Right forelimb (tissue), 1 donor: ENCODE data around the gene SYTL3.
A peak's percentile ranks its signal among the peaks of the same experiment; 100 is the strongest.

Experiments used
- DNase-seq: peaks from one replicate; pipeline ENCODE4 v3.0.0-alpha.2; 2018

The SYTL3 gene

DNA sequence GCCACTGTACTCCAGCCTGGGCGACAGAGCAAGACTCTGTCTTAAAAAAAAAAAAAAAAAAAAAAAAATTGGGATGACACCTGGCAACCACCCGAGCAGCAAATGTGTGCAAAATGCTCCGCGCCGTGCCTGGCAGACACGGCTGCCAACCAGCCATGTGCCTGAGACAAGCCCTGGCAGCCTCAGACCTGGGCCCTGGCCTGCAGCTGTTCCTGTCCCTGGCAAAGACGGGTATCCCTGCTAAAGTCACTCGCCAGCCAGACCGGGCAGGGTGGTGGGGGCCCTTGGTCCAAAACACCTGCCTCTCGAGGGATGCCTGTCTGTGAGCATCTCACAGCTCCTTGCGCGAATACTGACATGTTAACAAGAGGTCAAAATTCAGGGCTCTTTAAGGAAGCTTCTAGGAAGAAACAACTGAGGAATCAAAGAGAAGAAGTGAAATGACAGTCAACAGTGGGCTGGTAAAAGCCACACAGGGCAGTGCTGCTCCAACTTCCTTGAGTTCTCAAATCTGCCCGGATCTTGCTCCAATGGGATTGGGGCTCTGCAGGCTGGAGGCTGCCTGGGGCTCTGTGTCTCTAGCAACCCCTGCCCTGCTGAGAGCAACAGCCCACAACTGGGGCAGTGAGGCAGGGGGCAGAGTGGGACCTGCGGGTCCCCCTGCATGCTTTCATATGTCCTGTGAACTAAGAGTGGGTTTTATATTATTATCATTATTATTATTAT lies 53.4 kb downstream of the SYTL3 start:
- DNase-seq: peak; percentile 58

DNA sequence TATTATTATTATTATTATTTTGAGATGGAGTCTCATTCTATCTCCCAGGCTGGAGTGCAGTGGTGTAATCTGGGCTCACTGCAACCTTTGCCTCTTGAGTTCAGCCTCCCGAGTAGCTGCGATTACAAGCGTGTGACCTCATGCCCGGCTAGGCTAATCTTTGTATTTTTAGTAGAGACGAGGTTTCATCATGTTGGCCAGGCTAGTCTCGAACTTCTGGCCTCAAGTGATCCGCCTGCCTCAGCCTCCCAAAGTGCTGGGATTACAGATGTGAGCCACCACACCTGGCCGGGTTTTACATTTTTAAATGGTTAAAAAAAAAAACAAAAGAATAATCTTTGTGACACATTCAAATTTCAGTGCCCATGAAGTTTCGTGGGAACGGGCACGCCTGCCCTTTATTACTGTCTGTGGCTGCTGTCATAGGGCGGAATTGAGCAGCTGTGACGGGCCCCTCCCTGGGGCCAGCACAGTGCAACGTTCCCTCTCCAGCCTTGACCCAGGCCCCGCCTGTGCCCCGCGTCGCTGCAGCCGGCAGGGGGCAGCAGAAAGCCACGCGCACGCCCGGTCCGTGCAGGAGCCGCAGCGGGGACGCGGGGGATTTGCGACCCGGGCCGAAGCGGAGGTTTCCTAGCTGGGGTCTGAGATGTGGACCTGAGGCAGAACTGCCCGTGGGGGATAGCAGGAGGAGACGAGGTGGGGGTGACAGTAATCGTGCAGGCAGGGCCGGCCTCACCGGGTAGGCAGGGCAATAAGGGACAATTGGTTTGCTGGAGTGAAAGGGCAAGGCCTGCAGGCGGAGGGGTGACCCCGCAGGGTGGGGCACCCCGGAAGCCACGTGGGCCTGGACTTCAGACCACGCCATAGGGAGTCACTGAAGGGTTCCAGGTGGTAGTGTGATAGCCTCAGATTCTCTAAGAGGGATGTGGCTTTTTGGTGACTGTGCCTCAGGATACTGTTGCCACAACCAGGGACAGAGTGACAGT lies 54.3 kb downstream of the SYTL3 start:
- peak; percentile 89 for DNase-seq

DNA sequence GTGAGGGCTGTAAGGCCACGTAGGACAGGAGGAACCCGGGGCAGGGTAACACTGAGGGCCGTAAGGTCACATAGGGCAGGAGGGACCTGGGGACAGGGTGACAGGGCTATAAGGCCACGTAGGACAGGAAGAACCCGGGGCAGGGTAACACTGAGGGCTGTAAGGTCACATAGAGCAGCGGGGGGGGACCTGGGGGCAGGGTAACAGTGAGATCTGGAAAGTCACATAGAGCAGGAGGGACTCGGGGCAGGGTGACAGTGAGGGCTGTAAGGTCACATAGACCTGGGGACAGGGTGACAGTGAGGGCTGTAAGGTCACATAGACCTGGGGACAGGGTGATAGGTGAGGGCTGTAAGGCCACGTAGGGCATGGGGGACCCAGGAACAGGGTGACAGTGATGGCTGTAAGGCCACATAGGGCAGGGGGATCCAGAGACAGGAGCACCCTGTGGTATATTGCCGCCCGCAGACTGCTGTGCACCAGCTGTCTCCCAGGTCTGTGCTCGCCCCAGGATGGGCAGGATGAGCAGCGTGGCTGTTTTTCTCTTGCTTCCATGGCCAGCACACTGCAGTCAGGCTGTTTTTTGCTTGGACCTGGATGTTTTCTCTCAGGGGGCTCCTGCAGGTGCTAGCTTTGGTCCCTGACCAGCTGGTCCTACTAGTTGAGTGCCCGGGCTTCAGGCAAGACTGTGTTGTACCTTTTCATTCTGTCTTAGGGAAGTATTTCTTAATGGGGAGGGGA lies 55.7 kb downstream of the SYTL3 start:
- DNase-seq: no peak

DNA sequence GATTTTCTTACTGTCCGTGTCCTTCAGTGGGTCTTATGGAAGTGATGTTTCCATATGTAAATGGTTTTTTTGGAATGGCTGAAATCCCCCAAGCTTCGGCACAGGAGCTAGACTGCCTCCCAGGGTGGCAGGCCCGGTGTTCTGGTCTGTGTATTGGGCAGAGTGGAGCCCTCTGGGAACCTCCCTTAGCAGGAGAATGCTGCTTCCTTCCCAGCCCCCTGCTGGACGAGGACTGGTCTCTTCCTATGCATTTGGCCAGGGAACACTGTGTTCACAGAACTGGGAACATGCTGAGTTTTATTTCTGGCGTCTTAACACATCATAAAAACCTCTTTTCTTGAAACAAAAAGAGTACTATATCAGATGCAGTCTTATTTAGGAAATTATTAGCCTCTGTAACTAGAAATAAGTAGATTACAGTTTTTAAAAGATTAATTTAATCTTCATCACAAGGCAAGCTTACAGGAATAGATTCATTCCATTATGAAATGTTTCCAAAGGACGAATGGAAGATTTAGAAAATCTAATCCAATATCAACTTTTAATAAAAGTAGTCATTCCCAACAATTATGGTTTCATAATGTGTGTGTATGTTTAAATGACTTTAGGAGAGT lies 56.6 kb downstream of the SYTL3 start:
- peak; percentile 71 for DNase-seq

DNA sequence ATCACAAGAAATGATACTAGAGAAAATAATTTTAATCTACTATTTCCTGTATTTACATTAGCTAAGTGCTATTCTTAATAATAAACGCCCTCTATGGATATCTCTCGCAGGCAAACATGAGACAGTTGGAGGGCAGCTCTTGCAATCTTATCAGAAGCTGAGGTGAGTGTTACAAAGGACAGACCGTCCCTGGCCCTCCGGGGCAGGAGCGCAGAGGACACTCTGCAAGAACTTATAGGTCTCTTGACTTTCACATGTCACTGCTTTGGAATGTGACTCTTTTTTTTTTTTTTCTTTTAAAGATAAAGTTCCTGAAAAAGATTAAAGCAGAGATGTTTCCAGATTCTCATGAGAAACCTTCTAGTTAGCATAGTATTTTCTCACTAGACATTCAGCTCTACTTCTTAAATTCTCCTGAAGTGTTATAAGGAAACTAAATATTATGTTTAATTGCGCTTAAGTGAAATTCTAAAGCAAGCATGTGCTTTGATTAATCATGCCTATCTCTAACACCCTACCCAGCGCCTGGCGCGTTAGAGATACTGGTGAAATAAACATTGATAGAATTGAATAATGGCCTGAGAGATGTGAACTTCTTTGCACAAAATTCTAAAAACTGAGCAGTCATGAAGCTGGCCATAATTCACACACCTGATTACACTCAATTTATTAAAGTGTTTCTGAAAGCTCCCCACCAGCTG lies 57.4 kb downstream of the SYTL3 start:
- no peak for DNase-seq

DNA sequence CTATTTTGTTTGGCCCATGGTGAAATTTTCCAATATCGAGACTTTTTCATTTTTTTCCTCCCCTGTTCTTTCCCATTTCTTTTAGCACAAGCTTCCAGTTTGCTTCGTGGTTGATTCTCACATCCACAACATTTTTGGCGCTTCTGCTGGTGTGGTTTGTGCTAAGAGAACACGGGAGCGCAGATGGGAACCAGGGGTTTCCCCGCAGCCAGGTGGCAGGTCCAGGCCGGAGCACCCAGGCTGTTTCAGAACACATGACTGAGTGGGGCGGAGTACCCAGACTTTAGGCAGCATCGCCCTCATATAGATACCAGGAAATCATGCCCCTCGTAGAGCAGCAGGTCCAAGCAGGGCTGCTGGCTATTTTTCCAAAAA lies 58.0 kb downstream of the SYTL3 start:
- DNase-seq: no peak

DNA sequence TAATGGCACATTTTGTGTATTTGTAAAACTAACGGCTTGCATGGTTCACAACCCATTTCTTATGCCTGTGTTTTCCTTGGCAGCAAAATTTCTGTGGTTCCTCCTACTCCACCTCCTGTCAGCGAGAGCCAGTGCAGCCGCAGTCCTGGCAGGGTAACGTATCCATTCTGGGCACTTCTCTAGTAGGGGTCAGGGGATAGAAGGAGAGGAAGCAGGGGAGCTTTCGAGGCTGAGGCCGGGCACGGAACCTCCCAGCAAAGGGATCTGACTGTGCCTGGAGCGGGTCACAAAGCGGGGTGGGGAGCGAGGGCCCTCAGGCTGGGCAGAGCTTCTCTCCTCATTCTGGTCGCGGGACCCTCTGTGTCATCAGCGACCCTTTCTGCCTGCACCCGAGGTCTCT lies 58.4 kb downstream of the SYTL3 start:
- DNase-seq: no peak

DNA sequence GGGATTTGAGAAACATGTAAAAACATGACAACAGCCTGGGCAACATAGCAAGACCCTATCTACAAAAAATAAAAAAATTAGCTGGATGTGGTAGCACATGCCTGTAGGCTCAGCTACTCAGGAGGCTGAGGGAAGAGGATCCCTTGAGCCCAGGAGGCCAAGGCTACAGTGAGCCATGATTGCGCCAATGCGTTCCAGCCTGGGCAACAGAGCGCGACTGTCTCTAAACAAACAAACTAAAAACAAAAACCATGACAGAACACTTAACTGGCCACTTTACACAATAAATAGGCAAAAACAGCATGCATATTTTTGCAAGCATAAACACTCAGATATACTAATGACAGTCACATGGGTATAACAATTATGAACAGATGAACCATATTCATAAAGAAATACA lies 60.0 kb downstream of the SYTL3 start:
- no peak for DNase-seq

DNA sequence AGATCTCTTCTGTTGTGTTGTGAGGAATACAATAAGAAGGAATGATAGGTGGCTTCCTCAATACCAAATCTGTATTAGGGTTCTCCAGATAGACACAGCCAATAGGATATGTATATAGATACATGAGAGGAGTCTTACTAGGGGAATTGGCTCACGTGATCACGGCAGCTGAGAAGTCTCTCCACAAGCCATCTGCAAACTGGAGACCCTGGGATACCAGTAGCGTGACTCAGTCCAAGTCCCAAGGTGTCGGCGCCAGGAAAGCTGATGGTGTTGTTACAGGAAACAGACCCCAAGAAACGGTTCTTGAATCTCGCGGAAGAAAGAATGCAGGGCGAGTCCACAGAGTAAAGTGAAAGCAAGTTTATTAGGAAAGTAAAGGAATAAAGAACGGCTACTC lies 61.4 kb downstream of the SYTL3 start:
- no peak for DNase-seq

DNA sequence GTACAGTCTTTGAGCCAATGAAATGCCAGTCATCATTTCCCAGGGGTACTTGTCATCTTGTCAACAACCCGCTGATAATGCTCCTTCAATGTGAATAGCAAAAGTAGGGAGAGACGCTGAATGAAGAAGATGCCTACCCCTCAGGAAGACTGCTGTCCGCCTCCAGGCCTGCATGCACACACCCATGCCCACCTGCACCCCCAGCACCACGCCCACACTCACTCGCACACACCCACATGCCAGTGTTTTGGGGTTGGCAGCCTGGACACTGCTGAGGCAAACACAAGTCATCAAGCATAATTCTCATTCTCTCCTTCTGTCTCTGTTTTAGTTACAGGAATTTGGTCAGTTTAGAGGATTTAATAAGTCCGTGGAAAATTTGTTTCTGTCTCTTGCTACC lies 63.6 kb downstream of the SYTL3 start:
- no peak for DNase-seq

DNA sequence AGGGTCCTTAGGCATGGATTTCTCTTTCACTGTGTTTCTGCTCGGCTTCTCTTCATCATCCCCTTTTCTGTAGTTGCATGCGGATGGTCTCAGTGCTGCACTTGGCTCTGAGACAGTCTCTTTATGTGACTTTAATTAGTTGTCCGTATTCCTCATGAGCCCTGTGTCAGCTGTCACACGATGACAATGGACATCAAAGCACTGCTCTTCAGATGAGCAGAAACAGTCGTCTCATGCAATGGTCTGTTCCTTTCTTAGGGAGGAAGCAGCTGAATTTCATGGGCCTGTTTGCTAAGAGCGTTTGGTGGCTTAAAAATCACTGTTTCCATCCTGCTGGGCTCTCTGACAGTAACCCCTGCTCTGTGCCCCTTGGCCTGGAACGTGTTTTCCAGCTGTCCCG lies 64.9 kb downstream of the SYTL3 start:
- DNase-seq: no peak

DNA sequence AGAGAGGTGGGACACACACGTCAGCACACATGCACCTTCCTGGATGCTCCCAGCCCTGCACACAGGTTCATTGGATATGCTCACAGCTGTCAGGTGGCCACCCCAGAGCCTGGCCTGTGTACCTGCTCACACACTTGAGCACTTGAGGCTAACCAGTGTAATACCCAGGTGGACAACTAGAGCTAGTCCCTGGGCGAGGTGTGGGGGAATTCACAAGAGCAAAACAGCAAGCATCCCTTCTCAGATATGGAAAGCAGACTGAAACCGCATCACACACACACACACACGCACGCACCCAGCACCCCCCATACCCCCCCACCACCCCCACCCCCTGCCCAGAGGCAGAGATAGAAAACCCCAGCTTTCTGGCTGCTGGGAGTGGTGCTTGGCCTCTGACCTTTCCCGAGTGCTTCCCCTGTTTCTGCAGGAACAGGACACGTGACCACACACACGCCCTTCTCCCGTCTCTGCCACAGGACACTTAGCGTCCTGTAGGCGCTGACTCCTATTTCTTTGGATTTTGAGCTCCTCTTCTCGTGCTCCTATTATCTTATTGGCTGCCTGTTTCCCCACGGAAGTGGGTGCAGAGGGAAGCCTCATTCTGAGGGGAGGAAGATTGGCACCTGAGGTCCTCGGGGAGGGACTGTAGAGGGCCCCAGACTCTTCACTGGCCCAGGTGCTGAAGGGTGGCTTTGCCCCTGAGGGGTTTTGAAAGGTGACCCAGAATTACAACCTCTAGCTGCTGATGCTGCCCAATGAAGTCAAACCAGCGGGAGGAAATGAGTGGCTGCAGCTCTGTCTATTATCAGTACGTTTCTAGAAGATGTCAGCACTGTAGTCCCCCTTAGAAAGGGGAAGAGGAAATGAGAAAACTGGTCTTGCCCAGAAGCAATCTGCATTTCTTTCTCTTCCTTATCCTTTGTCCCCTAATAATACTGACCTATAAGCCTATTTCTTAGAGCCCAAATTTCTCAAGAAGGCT lies 65.8 kb downstream of the SYTL3 start:
- no peak for DNase-seq

DNA sequence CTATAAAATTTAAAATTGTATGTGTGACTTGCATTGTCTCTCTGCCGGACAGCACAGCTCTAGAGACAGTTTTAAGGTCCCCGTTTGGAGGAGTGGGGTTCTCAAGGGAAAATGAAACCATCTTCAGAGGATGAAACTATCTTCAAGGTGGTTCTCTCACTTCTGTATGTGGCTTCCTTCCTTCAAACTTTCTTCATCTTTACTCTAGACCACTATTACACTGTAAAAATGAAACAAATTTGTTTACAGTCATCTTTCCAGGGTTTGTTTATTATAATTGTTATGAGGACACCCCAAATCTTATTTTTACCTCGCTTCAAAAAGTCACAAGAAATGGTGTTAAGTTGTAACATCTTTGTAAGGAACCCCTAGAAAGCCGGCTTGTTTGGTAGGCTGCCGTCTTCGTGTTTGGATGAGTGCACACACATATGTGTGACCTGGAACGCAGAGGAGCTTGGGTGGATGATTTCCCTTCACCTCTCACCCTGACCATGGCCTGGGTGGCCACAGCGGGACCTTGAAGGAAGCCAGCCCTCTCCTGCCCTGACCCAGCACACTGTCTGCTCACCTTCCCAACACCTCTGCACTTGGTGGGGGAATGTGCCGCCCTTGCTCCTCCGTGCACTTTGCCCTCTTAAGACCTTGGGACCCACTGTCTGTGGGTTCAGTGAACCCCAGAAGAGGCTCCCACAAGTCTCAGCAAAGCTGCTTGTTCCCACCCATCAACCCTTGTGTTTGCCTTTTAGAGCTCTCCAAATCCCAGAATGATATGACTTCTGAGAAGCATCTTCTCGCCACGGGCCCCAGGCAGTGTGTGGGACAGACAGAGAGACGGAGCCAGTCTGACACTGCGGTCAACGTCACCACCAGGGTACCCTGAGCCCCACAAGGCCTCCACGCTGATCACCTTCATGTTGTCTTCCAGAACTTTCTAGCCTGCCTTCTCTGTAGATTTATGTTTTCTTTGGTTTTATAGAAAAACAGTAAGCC lies 67.8 kb downstream of the SYTL3 start:
- no peak for DNase-seq

DNA sequence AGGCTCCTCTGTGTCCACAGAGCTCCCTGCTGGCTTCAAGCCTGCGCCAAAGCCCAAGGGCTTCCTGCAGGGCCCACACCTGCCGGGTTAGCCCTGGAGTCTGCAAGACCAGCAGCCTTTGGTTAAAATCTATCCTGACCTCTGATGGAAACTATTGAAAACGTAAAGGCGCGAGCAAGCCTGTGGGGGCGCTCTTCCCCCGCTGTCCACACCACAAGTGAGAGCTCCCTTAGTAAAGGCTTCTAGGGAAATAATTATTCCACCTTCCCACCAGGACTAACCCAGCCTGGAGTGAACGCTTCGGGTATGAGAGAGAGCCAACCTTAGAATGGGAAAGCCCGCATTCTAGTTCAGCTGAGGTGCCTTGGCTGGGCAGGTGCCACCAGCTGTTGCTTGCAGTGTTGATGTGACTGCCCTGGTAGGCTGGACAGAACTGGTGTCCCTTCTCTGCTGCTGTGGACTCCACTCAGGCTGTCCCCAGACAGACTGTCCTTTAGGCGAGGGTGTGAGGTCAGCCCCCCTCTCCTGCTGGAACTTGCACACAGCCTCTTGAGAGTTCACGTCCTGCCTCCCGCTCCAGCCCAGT lies 68.7 kb downstream of the SYTL3 start:
- peak; percentile 58 for DNase-seq

DNA sequence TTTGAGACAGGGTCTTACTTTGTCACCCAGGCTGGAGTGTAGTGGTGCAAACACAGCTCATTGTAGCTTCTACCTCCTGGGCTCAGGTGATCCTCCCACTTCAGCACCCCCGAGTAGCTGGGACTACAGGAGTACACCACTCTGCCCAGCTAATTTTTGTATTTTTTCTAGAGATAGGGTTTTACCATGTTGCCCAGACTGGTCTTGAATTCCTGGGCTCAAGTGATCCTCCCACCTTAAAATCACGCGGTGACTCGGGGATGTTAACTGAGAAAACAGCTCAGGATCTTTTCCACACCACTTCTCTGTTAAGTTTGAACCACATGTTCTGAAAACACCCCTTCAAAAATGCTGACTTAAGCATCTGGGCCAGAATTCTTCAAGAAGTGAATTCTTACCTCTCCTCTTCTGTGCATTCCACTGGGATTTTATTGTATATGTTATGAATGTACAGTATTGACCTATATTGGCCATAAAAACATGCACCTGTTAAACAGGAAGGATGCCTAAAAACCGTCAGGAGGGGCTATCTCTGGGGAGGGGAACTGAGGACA lies 72.4 kb downstream of the SYTL3 start:
- no peak for DNase-seq

DNA sequence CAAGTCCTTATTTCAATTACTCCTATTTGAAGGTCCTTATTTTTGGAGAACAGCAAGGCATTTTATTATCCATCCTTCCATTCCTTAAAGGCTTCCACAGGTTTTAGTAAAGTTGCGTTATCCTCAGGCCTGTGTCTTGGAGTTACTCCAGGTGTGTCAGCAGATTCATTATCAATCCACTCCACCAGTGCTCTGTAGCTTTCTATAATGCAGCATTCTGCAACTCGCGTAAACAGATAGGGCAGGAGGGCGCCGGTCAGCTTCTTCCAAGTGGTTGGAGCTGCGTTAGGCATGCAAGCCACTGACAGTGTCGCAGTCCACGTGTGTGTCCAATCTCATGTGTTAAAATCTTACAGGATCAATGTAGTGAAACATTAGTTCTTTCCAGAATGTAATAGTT lies 75.8 kb downstream of the SYTL3 start:
- DNase-seq: no peak

DNA sequence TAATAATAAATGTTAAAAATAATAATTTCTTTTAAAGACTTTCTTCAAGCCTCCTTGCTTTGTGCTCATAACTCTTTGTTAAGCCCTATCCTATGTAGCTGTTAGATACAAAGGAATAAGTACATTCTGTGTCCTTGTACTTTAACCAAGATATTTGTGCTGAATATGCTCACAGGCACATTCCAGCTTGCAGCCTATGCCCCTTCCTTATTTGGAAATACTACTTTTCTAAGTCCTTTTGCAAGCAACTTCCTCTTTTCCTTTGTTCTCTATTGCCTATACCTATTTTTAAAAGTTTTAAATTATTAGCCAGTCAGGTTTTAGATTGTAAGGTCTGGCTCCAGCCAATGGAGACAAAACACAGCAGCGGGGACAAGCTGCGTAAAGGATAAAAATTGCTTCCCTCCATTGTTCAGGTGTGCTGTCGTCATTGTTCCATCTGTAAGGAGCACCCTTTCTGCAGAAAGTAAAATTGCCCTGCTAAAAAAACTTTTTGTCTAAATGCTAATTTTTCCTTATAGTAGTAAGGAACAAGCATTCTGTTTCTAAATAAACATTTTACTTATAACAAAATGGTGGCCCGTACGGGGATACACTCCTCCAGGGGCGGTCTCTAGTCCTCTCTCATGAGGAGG lies 80.2 kb downstream of the SYTL3 start:
- no peak for DNase-seq

DNA sequence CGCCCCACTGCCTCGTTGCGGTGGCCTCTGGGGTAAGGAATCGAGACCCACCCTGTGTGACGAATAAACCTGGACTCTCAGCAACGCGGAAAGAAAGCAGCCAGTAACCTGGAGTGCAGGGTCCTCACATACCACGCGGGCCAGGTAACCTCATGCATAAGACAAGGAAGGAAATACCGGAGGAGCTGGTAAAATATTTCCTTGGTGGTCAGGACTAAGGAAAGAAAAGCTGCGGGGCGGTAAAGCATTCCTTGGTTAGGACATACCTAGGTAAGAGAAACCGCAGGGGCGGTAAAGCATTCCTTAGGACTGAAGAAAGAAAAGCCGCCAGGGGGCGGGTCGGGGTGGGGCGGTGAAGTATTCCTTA lies 80.7 kb downstream of the SYTL3 start:
- no peak for DNase-seq

DNA sequence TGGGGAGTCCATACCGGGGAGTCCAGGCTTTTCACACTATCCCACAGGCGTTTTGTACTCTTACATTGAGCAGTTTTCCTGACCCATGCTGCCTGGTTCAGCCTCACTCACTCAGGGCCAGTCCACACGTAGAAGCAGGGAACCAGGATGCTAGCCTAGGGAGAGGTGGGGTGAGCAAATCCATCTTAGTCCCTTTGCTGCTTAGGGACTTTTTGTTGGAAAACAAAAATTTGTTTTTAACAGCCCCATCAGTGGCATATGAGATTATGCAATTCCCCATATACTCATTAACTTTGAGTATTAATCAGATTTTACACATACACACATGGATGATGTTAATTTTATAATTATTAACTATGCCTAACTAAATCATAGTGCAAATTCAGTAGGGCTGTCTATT lies 85.2 kb downstream of the SYTL3 start:
- DNase-seq: no peak
